Measurements from ENCODE around the gene LRRC63. TPM values are rescaled to one million over a fixed set of nuclear protein-coding genes. Genes with fewer than 3 reads are reported as not detected.

LRRC63 gene
- total and polyA plus RNA-seq, 4 donors: 0.13 to 1.1 (median 0.50) TPM

GRCh38 chr13:46313024-46313423 lies 101.3 kb downstream of the LRRC63 start:
- H3K27ac ChIP-seq (ENCODE audit: low read depth in 1 of 2, low read length in 1 of 2): no peak overlapping the region
- DNase-seq (no peak), ATAC-seq (ENCODE audit: insufficient read depth, low FRiP score) (no peak)
- TF ChIP-seq CTCF (IDR thresholded peaks at IDR 0.05; ENCODE audit: control extremely low read depth, extremely low read depth): no peak
- WGBS, 2 donors: 34 to 70% methylated on average over 1 of the region's 1 CpG
- no peak overlapping the region for H3K9ac ChIP-seq (ENCODE audit: insufficient read depth in 1 of 2, low read length in 2 of 2)
- no peaks in the 10 kb centered on the region for H3K4me1 ChIP-seq (ENCODE audit: control insufficient read depth in 5 of 5, insufficient read depth in 5 of 5, low read length in 5 of 5)
- H3K9me3 ChIP-seq (ENCODE audit: control insufficient read depth in 4 of 4, insufficient read depth in 3 of 4, low read length in 3 of 4): peaks cover 0 to 3% (median under 1%) of the 10 kb centered on the region in 4 donors
- no peaks in the 10 kb centered on the region for H3K36me3 ChIP-seq (ENCODE audit: control insufficient read depth in 4 of 4, insufficient read depth in 4 of 4, low read length in 4 of 4)
- H3K27me3 ChIP-seq (ENCODE audit: control insufficient read depth in 3 of 3, insufficient read depth in 3 of 3, low read length in 2 of 3): no peaks in the 10 kb centered on the region
- H3K4me3 ChIP-seq: no peak overlapping the region

- ATAC-seq (ENCODE audit: insufficient read depth, low FRiP score) (no peak), DNase-seq (no peak)
- no peak overlapping the region for H3K4me3 ChIP-seq
- TF ChIP-seq CTCF (IDR thresholded peaks at IDR 0.05; ENCODE audit: control extremely low read depth, extremely low read depth): no peak
- H3K4me1 ChIP-seq (ENCODE audit: control insufficient read depth in 5 of 5, insufficient read depth in 5 of 5, low read length in 5 of 5): no peaks in the 10 kb centered on the region
- WGBS, 2 donors: 73 to 82% methylated on average over 6 of the region's 6 CpGs
- H3K27me3 ChIP-seq (ENCODE audit: control insufficient read depth in 3 of 3, insufficient read depth in 3 of 3, low read length in 2 of 3): no peaks in the 10 kb centered on the region
- H3K36me3 ChIP-seq (ENCODE audit: control insufficient read depth in 4 of 4, insufficient read depth in 4 of 4, low read length in 4 of 4): no peaks in the 10 kb centered on the region
- no peak overlapping the region for H3K27ac ChIP-seq (ENCODE audit: low read depth in 1 of 2, low read length in 1 of 2)
- peaks cover 0 to 3% (median under 1%) of the 10 kb centered on the region in 4 donors for H3K9me3 ChIP-seq (ENCODE audit: control insufficient read depth in 4 of 4, insufficient read depth in 3 of 4, low read length in 3 of 4)
- no peak overlapping the region for H3K9ac ChIP-seq (ENCODE audit: insufficient read depth in 1 of 2, low read length in 2 of 2)
Measured at GRCh38 chr13:46313432-46314257, 101.9 kb downstream of the LRRC63 start.

GRCh38 chr13:46314587-46314986 lies 102.9 kb downstream of the LRRC63 start:
- TF ChIP-seq CTCF (IDR thresholded peaks at IDR 0.05; ENCODE audit: control extremely low read depth, extremely low read depth): no peak

More at GRCh38 chr13:46314587-46314986, 102.9 kb downstream of the LRRC63 start:
- Histone ChIP-seq H3K9ac (ENCODE audit: insufficient read depth in 1 of 2, low read length in 2 of 2) (no peak overlapping the region), H3K4me3 (no peak overlapping the region), H3K4me1 (ENCODE audit: control insufficient read depth in 5 of 5, insufficient read depth in 5 of 5, low read length in 5 of 5) (no peaks in the 10 kb centered on the region), H3K9me3 (ENCODE audit: control insufficient read depth in 4 of 4, insufficient read depth in 3 of 4, low read length in 3 of 4) (peaks cover 0 to 3% (median under 1%) of the 10 kb centered on the region in 4 donors), H3K27ac (ENCODE audit: low read depth in 1 of 2, low read length in 1 of 2) (no peak overlapping the region), H3K36me3 (ENCODE audit: control insufficient read depth in 4 of 4, insufficient read depth in 4 of 4, low read length in 4 of 4) (no peaks in the 10 kb centered on the region), H3K27me3 (ENCODE audit: control insufficient read depth in 3 of 3, insufficient read depth in 3 of 3, low read length in 2 of 3) (no peaks in the 10 kb centered on the region)
- ATAC-seq (ENCODE audit: insufficient read depth, low FRiP score): no peak
- WGBS, 2 donors: 93 to 98% methylated on average over 1 of the region's 1 CpG
- no peak for DNase-seq

Data from lung (tissue), 12 donors.